A549 (cell line): ENCODE data around the gene PXT1. TPM values are rescaled to one million over a fixed set of nuclear protein-coding genes. Genes with fewer than 3 reads are reported as not detected.

Source experiments
- EP300 ChIP-seq, 2 experiments: fragments of >200 bp; sonication (Bioruptor Twin); formaldehyde crosslinking; IDR thresholded peaks; 2 replicates in 1 of 2; 3 replicates in 1 of 2; pipeline ENCODE4 v1.6.1; 2016 to 2017
- FOSL2 ChIP-seq, 2 experiments: fragments of 450-650 bp in 1 of 2; fragments of >200 bp in 1 of 2; sonication (Bioruptor Twin) in 1 of 2; formaldehyde crosslinking; IDR thresholded peaks; 2 replicates each; pipeline versions ENCODE4 v1.5.0 to v1.6.1; 2016 to 2020; ENCODE audit warnings: mild to moderate bottlenecking in 1 of 2, moderate library complexity in 1 of 2
- polyA plus RNA-seq, 4 experiments: library from polyadenylated mRNA; depleted of rRNA in 3 of 4; stranded (reverse); fragments of >200 nt; fragmentation: RNase III in 1 of 4; extraction: RNeasy Plus Mini Kit Qiagen cat#74134 plus additional on column Dnase treatment in 1 of 4; gene quantifications; 2 replicates in 3 of 4; 3 replicates in 1 of 4; pipeline ENCODE4 v1.2.3, GENCODE V29; 2011 to 2017
- small RNA-seq, 6 experiments: library from RNA; depleted of rRNA; stranded (forward); fragments of <200 nt; gene quantifications; one replicate each; pipeline ENCODE3, GENCODE V24; 2012
- TF ChIP-seq, protein P1 (sequence below): fragments of 250-450 bp; sonication (Bioruptor Pico); IDR thresholded peaks from 2 replicates; pipeline ENCODE4 v1.5.0; 2021; ENCODE audit warnings: mild to moderate bottlenecking, moderate library complexity, borderline replicate concordance

PXT1 gene
- polyA plus RNA-seq, 2 of the 4 experiments (the other 2 are of a cell fraction) = not detected

DNA sequence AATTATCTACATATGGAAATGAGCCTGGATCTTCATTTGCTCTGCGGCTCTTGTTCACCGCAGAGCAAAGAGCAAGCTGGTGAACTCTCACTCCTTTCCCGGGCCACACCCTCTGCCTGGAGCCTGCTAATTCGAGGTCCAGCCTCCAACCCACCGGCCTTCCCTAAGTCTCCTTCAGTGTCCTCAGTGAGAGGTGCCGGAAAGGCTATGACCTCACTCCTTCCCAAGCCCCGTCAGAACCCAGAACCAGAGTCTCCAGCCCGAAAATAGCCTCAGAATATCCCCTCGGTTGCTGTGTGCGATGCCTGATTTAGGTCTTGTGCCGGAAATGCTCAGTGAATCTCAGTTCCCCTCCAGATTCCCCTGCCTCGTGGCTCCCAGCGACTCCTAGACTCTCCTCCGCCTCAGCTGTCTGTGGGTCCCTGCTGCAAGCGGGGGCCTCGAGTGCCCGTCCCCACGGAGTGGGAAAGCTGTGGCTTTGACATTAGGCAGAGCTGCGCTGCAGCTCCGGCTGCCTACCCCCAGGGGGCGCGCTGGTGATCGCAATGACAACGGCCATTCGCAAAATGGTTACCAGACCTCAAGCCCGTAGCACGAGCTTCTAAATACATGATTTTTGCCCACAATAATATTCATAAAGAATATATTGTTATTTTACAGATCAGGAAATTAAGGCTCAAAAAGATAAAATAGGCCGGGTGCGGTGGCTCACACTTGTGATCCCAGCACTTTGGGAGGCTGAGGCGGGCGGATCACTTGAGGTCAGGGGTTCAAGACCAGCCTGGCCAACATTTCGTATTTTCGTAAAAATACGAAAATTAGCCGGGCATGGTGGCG lies 101.8 kb downstream of the PXT1 start (continued):
- TF ChIP-seq FOSL2 (IDR thresholded peaks at IDR 0.05) = no peak
- TF ChIP-seq FOSL2 (CRISPR knock-in tag; IDR thresholded peaks at IDR 0.05) = no peak
- TF ChIP-seq EP300 (IDR thresholded peaks at IDR 0.05) = no peak
- TF ChIP-seq, protein P1, sequence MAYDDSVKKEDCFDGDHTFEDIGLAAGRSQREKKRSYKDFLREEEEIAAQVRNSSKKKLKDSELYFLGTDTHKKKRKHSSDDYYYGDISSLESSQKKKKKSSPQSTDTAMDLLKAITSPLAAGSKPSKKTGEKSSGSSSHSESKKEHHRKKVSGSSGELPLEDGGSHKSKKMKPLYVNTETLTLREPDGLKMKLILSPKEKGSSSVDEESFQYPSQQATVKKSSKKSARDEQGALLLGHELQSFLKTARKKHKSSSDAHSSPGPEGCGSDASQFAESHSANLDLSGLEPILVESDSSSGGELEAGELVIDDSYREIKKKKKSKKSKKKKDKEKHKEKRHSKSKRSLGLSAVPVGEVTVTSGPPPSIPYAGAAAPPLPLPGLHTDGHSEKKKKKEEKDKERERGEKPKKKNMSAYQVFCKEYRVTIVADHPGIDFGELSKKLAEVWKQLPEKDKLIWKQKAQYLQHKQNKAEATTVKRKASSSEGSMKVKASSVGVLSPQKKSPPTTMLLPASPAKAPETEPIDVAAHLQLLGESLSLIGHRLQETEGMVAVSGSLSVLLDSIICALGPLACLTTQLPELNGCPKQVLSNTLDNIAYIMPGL (CRISPR knock-in tag) = no peak

Small RNA genes lying within 50 kb of the gene (small RNA-seq; reads per million reads assigned to genes)
- gene RN7SL502P = 0 reads per million in 6 experiments

Other genes with a start within 250 kb of the PXT1 start
- gene BRPF3, start 246.1 kb downstream of the PXT1 start, polyA plus RNA-seq (2011; rRNA removed) = 9.8 and 10.7 TPM in 2 replicates
- 9.8 to 11.2 TPM (median 11.1 TPM) in 3 replicates for gene BRPF3, start 246.1 kb downstream of the PXT1 start, polyA plus RNA-seq (2017; fragmentation: RNase III; extraction: RNeasy Plus Mini Kit Qiagen cat#74134 plus additional on column Dnase treatment)
- gene PNPLA1, start 172.8 kb downstream of the PXT1 start, polyA plus RNA-seq (2011; rRNA removed) = 0.09 and 0.12 TPM in 2 replicates
- gene PNPLA1, start 172.8 kb downstream of the PXT1 start, polyA plus RNA-seq (2017; fragmentation: RNase III; extraction: RNeasy Plus Mini Kit Qiagen cat#74134 plus additional on column Dnase treatment) = 0.04 TPM in 1 of 3 replicates, not detected in the others
- gene BNIP5, start 106.0 kb downstream of the PXT1 start, polyA plus RNA-seq (2011; rRNA removed) = not detected in 2 replicates
- not detected in 3 replicates for gene BNIP5, start 106.0 kb downstream of the PXT1 start, polyA plus RNA-seq (2017; fragmentation: RNase III; extraction: RNeasy Plus Mini Kit Qiagen cat#74134 plus additional on column Dnase treatment)
- 0.05 and 0.08 TPM in 2 replicates for gene ETV7, start 55.2 kb downstream of the PXT1 start, polyA plus RNA-seq (2011; rRNA removed)
- 0.07 to 0.12 TPM in 2 of 3 replicates, not detected in the other for gene ETV7, start 55.2 kb downstream of the PXT1 start, polyA plus RNA-seq (2017; fragmentation: RNase III; extraction: RNeasy Plus Mini Kit Qiagen cat#74134 plus additional on column Dnase treatment)
- gene KCTD20, start 146 bp upstream of the PXT1 start, polyA plus RNA-seq (2011; rRNA removed) = 48.2 and 48.3 TPM in 2 replicates
- 16.8 to 18.1 TPM (median 17.8 TPM) in 3 replicates for gene KCTD20, start 146 bp upstream of the PXT1 start, polyA plus RNA-seq (2017; fragmentation: RNase III; extraction: RNeasy Plus Mini Kit Qiagen cat#74134 plus additional on column Dnase treatment)
- gene STK38, start 104.6 kb upstream of the PXT1 start, polyA plus RNA-seq (2011; rRNA removed) = 30.0 and 30.7 TPM in 2 replicates
- gene STK38, start 104.6 kb upstream of the PXT1 start, polyA plus RNA-seq (2017; fragmentation: RNase III; extraction: RNeasy Plus Mini Kit Qiagen cat#74134 plus additional on column Dnase treatment) = 30.9 to 31.6 TPM (median 31.0 TPM) in 3 replicates
- 339 and 652 TPM in 2 replicates for gene SRSF3, start 151.5 kb upstream of the PXT1 start, polyA plus RNA-seq (2011; rRNA removed)
- 582 to 629 TPM (median 605 TPM) in 3 replicates for gene SRSF3, start 151.5 kb upstream of the PXT1 start, polyA plus RNA-seq (2017; fragmentation: RNase III; extraction: RNeasy Plus Mini Kit Qiagen cat#74134 plus additional on column Dnase treatment)
- 183 and 192 TPM in 2 replicates for gene CDKN1A, start 235.9 kb upstream of the PXT1 start, polyA plus RNA-seq (2011; rRNA removed)
- 118 to 137 TPM (median 130 TPM) in 3 replicates for gene CDKN1A, start 235.9 kb upstream of the PXT1 start, polyA plus RNA-seq (2017; fragmentation: RNase III; extraction: RNeasy Plus Mini Kit Qiagen cat#74134 plus additional on column Dnase treatment)